Motor neuron (in vitro differentiated cells): ENCODE measurements around the gene CLPSL1. TPM values are rescaled to one million over a fixed set of nuclear protein-coding genes. Genes with fewer than 3 reads are reported as not detected.

Source experiments
- ATAC-seq, 8 experiments: fragments of 200-7000 bp; cut with Tn5 transposase; replicated peaks in 6 of 8; 2 replicates each; pipeline ENCODE4 v1.8.0; 2021; ENCODE audit warnings: mild to moderate bottlenecking in 8 of 8, moderate library complexity in 8 of 8
- H3K27ac ChIP-seq, 2 donors: fragments of 250-450 bp; sonication (Bioruptor Pico); 2 replicates each; pipeline ENCODE4 v1.9.0; 2021; ENCODE audit warnings: antibody characterized with exemption in 2 of 2, mild to moderate bottlenecking in 2 of 2, moderate library complexity in 1 of 2
- H3K4me1 ChIP-seq, 2 donors: fragments of 250-450 bp; sonication (Bioruptor Pico); replicated peaks in 1 of 2; 2 replicates each; pipeline ENCODE4 v1.6.1; 2021; ENCODE audit warnings: antibody characterized with exemption in 2 of 2, mild to moderate bottlenecking in 2 of 2, moderate library complexity in 1 of 2
- H3K4me3 ChIP-seq, 5 donors: fragments of 250-450 bp; sonication (Bioruptor Pico); 2 replicates each; pipeline ENCODE4 v1.9.0; 2021; ENCODE audit warnings: antibody characterized with exemption in 5 of 5, mild to moderate bottlenecking in 5 of 5, moderate library complexity in 4 of 5
- WGBS, 10 experiments: fragments of 450-650 bp; shearing (Covaris generic); methylation state at CpG; one replicate each; pipeline ENCODE4 v1.0.0; 2022; 5-methylcytosine and 5-hydroxymethylcytosine counted together
- in situ Hi-C, 9 experiments: fragments of 400-800 bp; cut with MboI; loops; one replicate each; pipeline ENCODE4 v1.15.0; 2021; ENCODE audit warnings: low sequenced_read_pairs in 9 of 9, low pct_unique_long_range_greater_than_20kb in 2 of 9; ENCODE audit not compliant: unreplicated experiment in 9 of 9
- total RNA-seq, 8 experiments: library from RNA; unstranded; fragments of 300-600 nt; gene quantifications; 2 replicates each; pipeline versions ENCODE4 v1.2.3 to v1.2.4, GENCODE V29; 2022

Gene CLPSL1
- total RNA-seq, 8 experiments from 2014 or later = not detected

DNA sequence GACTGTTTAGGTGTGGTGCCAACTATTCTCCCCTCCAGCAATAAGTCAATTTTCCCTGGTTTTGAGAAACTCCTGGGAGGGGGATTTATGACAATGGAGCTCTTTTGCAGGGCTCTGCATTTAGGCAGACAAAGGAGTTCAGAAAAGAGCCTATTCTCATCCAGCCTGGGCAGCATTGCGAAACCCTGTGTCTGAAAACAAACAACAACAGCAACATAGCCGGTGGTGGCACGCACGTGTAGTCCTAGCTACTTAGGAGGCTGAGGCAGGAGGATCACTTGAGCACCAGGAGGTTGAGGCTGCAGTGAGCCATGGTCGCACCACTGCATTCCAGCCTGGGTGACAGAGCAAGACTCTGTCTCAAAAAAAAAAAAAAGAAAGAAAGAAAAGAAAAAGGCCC, 9.9 kb downstream of the CLPSL1 start:
- ATAC-seq = no peak
- H3K4me1 ChIP-seq = peaks cover 0 to 4% of the 10 kb centered on the region in 2 donors
- no peak overlapping the region for H3K4me3 ChIP-seq
- WGBS, 10 experiments = 44 to 93% (median 62%) methylated on average over 2 to 5 of the region's 5 CpGs
- H3K27ac ChIP-seq = no peak overlapping the region
- in situ Hi-C loops = no loop called here

- WGBS, 10 experiments = 63 to 100% (median 89%) methylated on average over 3 to 14 of the region's 17 CpGs; no CpG with 5 or more reads in 1 of the 10 experiments
- in situ Hi-C loops = no loop called here
- peak in 2 of 8 experiments; percentile 36 to 38 for ATAC-seq
Observed at GRCh38 chr6:35794536-35795452, 14.0 kb downstream of the CLPSL1 start.

DNA sequence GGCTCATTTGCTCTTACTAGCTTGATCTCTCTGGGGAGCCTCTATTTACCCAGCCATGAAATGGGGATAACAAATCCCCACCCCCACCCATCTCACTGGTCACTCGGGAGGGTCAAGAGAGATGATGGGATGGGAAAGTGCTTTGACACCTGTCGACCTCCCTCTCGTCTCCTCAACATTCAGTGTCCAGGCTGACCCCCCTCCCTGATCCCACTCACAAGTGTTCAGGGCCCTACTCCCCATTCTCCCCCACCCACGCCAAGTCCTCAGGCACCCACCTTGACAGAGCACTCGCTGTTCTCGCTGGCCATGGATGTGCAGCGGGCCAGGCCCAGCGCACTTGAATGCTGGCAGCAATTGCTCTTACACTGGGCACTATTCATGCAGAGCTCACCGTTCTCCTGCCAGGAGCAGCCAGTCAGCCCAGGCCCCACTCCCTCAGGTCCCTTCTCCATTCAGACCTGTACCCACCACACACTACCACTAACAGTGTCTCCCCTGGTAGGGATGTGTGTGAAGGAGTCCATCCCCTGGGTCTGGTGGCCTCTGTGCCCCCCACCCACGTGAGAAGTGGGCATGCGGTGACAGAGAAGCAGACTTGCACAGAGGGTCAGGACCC, 14.7 kb downstream of the CLPSL1 start:
- in situ Hi-C loops = no loop called here
- no peak overlapping the region for H3K4me3 ChIP-seq
- 40 to 95% (median 69%) methylated on average over 1 to 4 of the region's 11 CpGs; no CpG with 5 or more reads in 4 of the 10 experiments for WGBS, 10 experiments
- H3K4me1 ChIP-seq = peaks cover 0 to 4% of the 10 kb centered on the region in 2 donors
- ATAC-seq = no peak
- no peak overlapping the region for H3K27ac ChIP-seq

More at GRCh38 chr6:35794536-35795452, 14.0 kb downstream of the CLPSL1 start:
- H3K4me1 ChIP-seq = peaks cover 0 to 4% of the 10 kb centered on the region in 2 donors
- H3K27ac ChIP-seq = no peak overlapping the region
- no peak overlapping the region for H3K4me3 ChIP-seq

GRCh38 chr6:35796236-35796635, 15.4 kb downstream of the CLPSL1 start:
- no peak for ATAC-seq
- H3K27ac ChIP-seq = no peak overlapping the region
- WGBS, 10 experiments = 53 to 100% (median 81%) methylated on average over 1 to 4 of the region's 4 CpGs; no CpG with 5 or more reads in 3 of the 10 experiments
- in situ Hi-C loops = no loop called here
- no peak overlapping the region for H3K4me3 ChIP-seq
- peaks cover 0 to 4% of the 10 kb centered on the region in 2 donors for H3K4me1 ChIP-seq

DNA sequence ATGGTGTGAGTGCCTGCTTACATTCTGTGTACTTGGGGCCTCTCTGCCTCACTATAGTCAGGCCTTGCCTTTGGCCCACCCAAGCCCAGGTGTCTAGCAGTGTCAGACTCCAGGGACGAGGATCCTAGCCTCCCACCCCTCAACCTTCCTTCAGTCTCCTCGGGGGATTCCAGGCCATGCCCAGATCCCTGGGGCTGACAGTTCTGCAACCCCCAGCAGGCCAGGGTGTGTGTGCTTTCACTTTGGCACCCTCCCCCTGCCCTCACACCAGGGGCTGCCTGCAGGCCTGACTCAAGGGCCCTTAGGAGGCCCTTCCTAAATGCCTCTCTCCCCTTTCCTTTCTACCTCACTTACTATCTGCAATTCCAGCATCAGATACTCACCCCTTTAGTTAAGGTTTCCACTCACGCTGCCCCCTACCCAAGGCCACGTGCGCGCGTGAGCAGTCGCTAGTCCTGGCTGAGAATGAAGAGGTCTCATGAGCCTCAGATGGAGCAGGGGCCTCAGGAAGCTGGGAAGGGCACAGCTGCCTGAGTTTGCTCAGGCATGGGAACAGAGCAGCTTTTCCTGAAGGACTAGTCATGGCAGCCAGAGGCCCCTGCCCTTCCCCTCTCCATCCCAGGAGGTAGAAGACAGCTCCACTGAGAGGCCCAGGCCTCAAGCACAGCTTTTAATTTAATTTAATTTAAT, 17.2 kb downstream of the CLPSL1 start:
- WGBS, 10 experiments = 29 to 84% (median 69%) methylated on average over 1 to 8 of the region's 8 CpGs; no CpG with 5 or more reads in 3 of the 10 experiments
- Histone ChIP-seq H3K27ac (no peak overlapping the region), H3K4me3 (no peak overlapping the region), H3K4me1 (no peaks in the 10 kb centered on the region)
- in situ Hi-C loops = no loop called here
- ATAC-seq = peak in 3 of 8 experiments; percentile 9 to 21 (median 17)

DNA sequence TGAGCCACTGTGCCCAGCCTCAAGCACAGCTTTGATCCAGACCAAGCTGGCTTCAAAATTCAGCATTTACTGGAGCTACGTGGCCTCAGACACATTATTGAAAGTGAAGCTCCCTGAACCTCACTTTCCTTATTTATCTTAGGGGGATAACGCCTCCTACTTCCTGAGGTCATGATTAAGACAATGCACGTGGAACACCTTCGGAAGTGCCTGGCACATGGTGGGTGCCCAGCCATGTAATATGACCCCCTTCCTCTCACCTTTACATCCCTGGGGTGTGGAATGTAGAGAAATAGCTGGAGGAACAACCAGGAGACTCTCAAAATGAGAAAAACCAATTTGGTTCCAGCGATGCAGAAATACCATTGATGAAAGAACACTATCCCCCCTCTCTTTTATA, 17.9 kb downstream of the CLPSL1 start:
- in situ Hi-C loops = no loop called here
- no peak overlapping the region for H3K4me3 ChIP-seq
- no peak for ATAC-seq
- 29 to 100% (median 80%) methylated on average over 1 to 5 of the region's 5 CpGs; no CpG with 5 or more reads in 1 of the 10 experiments for WGBS, 10 experiments
- no peaks in the 10 kb centered on the region for H3K4me1 ChIP-seq
- no peak overlapping the region for H3K27ac ChIP-seq

- Histone ChIP-seq H3K4me3 (no peak overlapping the region), H3K27ac (no peak overlapping the region), H3K4me1 (no peaks in the 10 kb centered on the region)
- in situ Hi-C loops = no loop called here
- WGBS, 10 experiments = 33 to 82% (median 57%) methylated on average over 1 to 3 of the region's 3 CpGs
- ATAC-seq = no peak
Observed at GRCh38 chr6:35801148-35801547, 20.3 kb downstream of the CLPSL1 start.

DNA sequence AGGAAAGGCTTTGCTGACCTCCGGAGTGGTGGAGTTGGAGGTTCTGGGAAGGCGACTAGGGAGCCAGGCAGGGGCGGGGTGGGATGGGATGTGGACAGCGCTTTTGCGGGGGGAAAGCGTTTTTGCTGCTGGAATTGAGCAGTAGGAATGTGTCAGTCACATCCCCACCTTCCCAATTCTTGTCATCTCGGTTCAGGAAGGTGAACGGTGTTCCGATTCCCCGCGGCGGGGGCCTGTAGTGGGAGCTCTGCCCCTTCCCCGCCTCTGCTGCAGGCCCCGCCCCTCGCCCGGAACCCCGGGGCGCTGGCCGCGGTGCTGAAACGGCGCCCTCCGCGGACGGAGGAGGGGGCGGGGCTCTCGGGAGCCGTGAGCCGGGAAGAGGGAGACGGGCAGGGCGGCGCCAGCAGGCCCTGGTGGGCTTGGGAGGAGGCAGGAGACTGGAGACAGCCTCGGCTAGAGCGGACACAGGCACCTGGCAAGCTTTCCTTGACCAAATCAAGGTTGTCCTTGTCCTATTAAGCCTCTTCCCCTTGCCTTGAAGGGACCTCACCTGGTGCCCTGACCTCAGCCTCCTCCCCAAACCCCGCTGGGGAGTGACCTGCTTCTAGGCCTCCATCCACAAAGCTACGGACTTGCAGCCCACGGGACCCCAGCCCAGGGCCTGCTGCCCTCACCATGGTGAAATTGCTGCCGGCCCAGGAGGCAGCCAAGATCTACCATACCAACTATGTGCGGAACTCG, 24.3 kb downstream of the CLPSL1 start, which contains the start of gene LHFPL5:
LHFPL5 (plus strand) TSS at position 357 of the 741 bp plus-strand sequence; CDS start at position 676, 319 bp downstream.
- Histone ChIP-seq H3K4me1 (peaks cover 0 to 4% of the 10 kb centered on the region in 2 donors), H3K4me3 (peak within 1 kb of the TSS; percentile 31 to 38 (median 34)), H3K27ac (no peak within 1 kb of the TSS)
- ATAC-seq = peak; percentile 80 to 100 (median 98)
- in situ Hi-C loops = no loop called here
- 0 to 100% (median 23%) methylated on average over 1 to 3 of the region's 40 CpGs; no CpG with 5 or more reads in 5 of the 10 experiments for WGBS, 10 experiments

- ATAC-seq = peak in 3 of 8 experiments; percentile 36 to 89 (median 69)
- WGBS, 10 experiments = 12 to 50% (median 42%) methylated on average over 2 to 3 of the region's 3 CpGs; no CpG with 5 or more reads in 7 of the 10 experiments
- in situ Hi-C loops = no loop called here
- Histone ChIP-seq H3K4me1 (peaks cover 3 to 4% of the 10 kb centered on the region in 2 donors), H3K27ac (no peak overlapping the region), H3K4me3 (no peak overlapping the region)
Observed at GRCh38 chr6:35808688-35809087, 27.9 kb downstream of the CLPSL1 start.

DNA sequence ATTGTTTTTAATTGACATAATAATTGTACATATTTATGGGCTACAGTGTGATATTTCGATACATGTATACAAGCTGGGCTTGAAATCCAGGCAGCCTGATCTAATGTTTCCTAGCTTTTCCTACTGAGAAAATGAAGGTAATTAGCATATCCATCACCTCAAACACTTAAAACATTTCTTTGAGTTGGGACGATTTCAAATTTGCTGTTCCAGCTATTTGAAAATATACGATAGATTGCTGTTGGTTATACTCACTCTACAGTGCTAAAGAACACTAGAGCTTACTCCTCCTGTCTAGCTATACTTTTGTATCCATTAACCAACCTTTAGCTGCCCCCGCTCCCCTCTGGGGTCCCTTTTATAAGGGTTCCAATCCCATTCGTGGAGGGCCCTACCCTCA, 29.0 kb downstream of the CLPSL1 start:
- in situ Hi-C loops = no loop called here
- no peak for ATAC-seq
- peaks cover 3 to 4% of the 10 kb centered on the region in 2 donors for H3K4me1 ChIP-seq
- WGBS, 10 experiments = 54 to 90% (median 74%) methylated on average over 1 to 5 of the region's 5 CpGs; no CpG with 5 or more reads in 2 of the 10 experiments
- no peak overlapping the region for H3K27ac ChIP-seq
- no peak overlapping the region for H3K4me3 ChIP-seq

GRCh38 chr6:35810971-35811698, 30.3 kb downstream of the CLPSL1 start:
- in situ Hi-C loops = no loop called here
- no peak overlapping the region for H3K27ac ChIP-seq
- peak; percentile 39 to 93 (median 78) for ATAC-seq
- WGBS, 10 experiments = 0 to 83% (median 66%) methylated on average over 1 to 5 of the region's 14 CpGs; no CpG with 5 or more reads in 4 of the 10 experiments
- H3K4me1 ChIP-seq = peaks cover 3 to 4% of the 10 kb centered on the region in 2 donors
- H3K4me3 ChIP-seq = no peak overlapping the region

DNA sequence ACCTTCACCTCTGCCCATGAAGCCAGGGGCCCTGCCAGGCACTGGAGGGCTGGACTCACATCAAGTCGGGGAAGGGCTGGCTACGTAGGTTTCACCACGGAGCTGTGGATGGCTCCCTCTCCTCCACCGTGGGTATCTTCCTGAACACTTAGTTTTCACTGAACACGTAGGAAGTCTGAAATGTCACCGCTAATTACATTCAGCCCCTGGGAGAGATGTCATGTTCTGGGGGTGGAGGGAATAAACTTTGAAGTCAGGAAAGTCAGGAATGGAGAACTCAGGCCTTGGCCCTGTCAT, 30.8 kb downstream of the CLPSL1 start:
- in situ Hi-C loops = no loop called here
- Histone ChIP-seq H3K4me3 (no peak overlapping the region), H3K4me1 (peaks cover 3 to 4% of the 10 kb centered on the region in 2 donors), H3K27ac (no peak overlapping the region)
- 42 to 94% (median 77%) methylated on average over 2 to 4 of the region's 6 CpGs; no CpG with 5 or more reads in 4 of the 10 experiments for WGBS, 10 experiments
- ATAC-seq = no peak
